HG03139 (cell line): ENCODE results near the gene SCGB2A2.

Source experiments
- ATAC-seq: cut with Tn5 transposase; IDR thresholded peaks from one replicate; pipeline ENCODE4 v1.9.1; 2021; ENCODE audit not compliant: unreplicated experiment

SCGB2A2 gene

GRCh38 chr11:62298975-62299374 lies 29.0 kb downstream of the SCGB2A2 start, which contains the start of gene SCGB1D4:
Gene SCGB1D4, minus strand, starts transcription at chr11:62299075. Its CDS starts 65 bp downstream, at chr11:62299010.
- ATAC-seq = no peak

- ATAC-seq = no peak
Observed at GRCh38 chr11:62306227-62306626, 36.3 kb downstream of the SCGB2A2 start.

DNA sequence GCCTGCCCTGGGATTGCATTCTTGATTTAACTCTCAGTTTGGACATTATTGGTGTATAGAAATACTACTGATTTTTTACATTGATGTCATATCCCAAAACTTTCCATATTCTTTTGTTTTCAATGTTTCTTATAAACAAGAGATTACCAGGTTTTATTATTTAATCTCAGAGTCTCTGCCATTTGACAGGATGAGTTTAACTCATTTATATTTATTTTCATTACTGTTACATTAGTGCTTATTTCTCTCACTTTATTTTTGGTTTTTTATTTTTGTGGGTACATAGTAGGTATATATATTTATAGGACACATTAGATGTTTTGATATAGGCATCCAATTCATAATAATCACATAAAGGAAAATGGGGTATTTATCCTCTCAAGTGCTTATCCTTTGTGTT lies 38.0 kb downstream of the SCGB2A2 start:
- no peak for ATAC-seq

DNA sequence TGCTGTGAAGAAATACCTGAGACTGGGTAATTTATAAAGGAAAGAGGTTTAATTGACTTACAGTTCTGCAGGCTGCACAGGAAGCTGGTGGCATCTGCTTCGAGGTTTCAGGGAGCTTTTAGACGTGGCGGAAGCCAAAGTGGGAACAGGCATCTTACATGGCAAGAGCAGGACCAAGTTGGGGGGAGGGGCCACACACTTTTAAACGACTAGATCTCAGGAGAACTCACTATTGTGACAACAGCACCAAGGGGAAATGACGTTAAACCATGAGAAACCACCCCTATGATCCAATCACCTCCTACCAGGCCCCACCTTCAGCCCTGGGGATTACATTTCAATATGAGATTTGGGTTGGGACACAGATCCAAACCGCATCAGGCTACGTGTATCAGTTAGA lies 40.0 kb downstream of the SCGB2A2 start:
- ATAC-seq = no peak

DNA sequence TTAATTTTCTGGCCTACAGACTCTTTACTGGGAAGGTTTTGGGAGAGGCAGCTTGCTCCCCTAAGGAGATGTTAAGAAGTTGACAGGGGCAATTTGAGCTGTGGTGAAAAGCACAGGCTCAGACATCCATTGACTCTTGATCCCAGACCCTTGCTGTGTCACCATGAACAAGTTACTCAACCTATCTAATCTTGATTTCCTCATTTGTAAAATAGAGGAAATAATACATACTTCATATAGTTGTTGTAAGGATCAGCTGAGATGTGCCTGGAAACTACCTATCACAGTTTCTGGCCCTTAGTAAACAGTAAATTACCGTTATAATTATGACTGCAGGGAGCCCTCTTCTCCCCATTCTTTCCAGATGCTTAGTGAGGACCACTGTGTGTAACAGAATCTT lies 45.5 kb downstream of the SCGB2A2 start:
- no peak for ATAC-seq

- ATAC-seq = no peak
Observed at GRCh38 chr11:62322524-62322923, 52.6 kb downstream of the SCGB2A2 start.
